Putamen (tissue), 1 donor: ENCODE data around the gene IFIT1B.
A peak's percentile ranks its signal among the peaks of the same experiment; 100 is the strongest.
"Not testable (repeated sequence)": the region's sequence is repeated elsewhere in the genome, so short reads cannot be mapped to it uniquely, and the experiment has no call there.

Experiments
- DNase-seq: peaks from one replicate; pipeline ENCODE4 v3.0.0-alpha.2; 2016; ENCODE audit warnings: low spot score

The IFIT1B gene

DNA sequence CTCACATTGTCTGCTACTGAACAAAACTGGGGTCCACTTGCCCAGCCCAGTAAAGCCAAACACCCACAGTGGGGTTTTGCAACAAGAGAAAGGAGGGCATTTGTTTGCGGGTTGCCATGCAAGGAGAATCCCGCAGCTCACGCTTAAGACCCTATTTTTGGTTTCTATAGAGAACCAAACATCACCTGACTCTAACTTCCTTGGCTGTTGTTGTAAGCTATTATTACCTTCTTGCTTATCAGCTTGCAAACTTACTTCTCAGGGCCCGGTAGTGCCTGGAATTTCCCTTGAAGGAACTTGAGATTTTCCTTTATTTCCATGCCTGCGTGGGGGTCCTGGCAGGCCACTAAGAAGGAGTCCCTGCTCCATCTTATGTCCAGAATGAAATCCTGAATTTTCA, 29.4 kb upstream of the IFIT1B start:
- no peak for DNase-seq

DNA sequence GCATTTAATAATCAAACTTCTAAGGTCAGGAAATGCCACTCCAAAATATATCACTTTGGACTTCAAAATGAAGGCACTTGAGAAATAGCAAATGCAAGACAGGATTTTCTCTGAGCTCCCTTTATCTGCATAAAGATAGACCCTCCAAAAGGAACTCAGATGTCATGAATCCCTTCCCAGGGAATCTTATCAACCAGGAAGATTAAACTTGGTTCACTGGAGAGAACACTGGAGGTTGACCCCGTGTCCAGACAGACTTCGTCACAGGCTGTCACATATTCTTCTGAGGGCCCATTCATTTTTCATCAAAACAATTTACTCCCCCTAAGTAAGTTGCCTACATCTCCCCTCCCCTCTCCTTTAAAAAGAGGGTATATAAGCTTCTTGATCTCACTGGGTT, 28.9 kb upstream of the IFIT1B start:
- no peak for DNase-seq

DNA sequence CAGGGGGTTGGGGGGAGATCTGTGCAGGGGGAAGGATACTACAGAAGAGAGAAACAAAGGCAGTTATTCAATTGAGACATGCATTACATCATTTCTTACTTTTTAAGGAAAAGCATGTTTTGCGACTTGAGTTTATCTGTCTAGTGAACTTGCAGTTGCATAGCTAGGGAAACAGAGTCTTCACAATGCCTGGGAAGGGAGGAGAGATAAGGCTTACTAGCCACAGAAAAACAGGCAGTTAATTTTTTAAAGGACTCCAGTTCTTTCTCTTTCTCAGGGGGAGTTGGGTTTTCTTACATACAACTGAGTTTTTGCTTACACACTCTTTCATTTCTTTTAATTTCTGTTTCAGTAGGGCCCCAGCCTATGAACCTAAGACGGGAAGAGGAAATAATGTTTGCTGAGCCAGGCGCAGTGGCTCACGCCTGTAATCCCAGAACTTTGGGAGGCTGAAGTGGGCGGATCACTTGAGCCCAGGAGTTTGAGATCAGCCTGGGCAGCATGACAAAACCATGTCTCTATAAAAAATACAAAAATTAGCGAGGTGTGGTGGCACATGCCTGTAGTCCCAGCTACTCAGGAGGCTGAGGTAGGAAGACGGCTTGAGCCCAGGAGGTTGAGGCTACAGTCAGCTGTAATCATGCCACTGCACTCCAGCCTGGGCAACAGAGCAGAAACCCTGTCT, 27.1 kb upstream of the IFIT1B start:
- not testable (repeated sequence) for DNase-seq

DNA sequence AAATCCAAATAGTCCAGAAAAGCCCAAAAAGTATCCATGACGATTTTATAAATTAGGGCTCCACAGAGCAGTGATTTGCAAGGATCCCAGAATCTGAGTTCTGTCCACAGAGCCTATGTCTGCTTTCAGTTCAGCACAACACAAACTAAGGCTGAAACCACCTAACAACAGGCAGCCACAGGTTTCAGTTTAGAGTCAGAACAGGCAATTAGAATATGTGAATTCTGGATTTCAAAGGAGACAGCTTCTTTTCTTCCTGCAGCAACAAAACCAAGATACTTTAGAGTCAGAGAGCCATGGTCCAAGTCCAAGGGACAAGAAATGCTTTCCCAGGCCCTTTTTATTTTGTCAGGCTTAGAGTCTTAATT, 26.5 kb upstream of the IFIT1B start:
- no peak for DNase-seq

DNA sequence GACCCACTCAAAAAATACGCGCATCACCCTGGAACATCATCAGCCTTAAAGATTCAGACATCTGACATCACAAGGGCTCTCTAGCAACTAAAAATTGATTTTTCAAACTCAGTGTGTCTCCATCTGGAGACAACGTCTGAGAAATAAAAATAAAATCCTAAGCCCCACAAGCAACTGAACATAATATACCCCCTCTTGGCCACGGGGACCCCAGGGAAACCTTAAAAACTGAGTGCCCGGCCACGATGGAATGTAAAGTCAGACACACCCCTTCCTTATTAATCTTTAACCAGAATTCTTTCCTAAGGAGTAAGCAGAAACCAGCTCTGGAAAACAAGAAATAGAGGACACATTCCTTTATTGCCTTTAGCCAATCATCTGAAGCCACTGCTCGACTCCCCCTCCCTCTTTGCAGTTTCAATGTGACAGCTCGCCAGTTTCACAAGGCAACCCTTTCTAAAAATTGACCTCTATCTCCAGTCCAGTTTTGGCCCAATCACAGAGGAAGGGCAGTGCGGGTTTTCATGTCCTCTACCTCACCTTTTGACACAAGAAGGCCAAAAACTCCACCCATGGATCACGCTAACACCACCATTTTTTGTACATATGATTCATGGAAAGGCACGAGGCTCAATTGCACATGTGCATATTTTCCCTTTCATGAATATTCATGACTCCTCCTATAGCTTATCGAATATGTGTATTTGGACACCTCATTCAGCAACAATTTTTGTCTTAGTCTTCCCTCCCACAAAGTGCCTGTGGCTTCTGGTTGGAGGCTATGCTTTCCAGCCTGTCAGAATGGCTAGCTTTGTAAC, 25.9 kb upstream of the IFIT1B start:
- no peak for DNase-seq

DNA sequence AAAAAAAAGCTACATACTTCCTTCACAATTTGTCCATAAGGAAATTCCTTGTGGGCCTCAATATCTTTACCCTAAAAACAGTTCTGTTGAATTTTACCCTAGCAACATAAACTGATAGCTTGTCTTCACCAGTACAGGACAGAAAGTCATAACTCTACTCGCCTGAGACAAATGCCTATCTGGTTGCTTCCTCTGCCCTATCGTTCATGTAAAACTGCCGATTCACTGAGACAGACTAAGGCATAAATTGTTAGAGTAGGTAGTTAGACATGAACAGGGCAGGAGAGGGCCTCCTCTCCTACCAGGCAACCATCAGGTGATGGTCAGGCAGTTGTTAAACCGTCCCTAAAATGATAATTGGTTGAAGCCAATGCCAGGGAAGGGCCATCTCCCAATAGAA, 25.1 kb upstream of the IFIT1B start:
- no peak for DNase-seq

DNA sequence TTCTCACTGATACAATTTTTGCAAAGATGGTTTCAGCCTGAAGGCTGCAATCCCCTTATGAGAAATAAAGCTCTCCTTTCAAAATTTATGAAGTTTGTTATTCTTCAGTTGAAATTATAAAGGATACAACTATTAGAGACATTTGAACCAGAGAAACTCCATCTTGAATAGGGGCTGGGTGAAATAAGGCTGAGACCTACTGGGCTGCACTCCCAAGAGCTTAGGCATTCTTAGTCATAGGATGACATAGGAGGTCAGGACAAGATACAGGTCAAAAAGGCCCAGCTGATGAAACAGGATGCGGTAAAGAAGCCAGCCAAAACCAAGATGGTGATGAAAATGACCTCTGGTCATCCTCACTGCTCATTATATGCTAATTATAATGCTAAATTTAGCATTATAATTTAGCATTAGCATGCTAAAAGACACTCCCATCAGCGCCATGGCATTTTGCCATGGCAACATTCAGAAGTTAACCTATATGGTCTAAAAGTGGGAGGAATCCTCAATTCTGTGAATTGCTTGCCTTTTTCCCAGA, 22.4 kb upstream of the IFIT1B start:
- DNase-seq, result no peak

DNA sequence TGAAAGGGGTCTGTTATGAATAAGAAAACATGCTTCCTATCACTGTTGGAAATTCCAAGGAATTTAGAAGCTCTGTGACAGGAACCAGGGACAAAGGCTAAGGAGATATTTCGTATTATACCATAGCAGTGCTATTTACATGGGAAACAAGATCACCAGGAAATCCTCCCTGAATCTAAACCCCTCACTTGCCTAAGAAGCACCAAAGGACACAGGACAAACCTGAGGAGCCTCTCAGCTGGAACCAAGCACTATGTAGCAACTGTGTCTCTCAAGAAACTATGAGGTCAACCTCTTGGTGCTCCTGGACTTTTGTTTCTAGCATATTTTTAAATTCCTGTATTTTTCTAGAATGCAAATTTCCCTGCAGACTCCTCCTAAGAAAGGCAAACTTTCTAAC, 20.8 kb upstream of the IFIT1B start:
- DNase-seq, result no peak

DNA sequence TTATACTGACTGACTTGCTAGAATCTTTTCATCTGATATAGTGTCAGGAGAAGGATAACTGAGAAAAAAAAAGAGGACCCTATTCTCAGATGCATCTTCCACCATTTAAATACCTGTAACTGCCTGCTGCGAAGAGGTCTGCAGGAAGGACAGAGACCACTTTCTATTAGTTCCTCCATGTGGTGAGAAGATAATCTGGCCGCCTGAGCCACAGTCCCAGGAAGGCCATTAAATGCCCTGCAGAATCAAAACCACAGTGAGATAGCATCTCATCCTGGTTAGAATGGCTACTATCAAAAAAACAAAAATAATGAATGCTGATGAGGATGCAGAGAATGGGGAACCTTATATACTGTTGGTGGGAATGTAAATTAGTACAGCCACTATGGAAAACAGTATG, 19.9 kb upstream of the IFIT1B start:
- no peak for DNase-seq

DNA sequence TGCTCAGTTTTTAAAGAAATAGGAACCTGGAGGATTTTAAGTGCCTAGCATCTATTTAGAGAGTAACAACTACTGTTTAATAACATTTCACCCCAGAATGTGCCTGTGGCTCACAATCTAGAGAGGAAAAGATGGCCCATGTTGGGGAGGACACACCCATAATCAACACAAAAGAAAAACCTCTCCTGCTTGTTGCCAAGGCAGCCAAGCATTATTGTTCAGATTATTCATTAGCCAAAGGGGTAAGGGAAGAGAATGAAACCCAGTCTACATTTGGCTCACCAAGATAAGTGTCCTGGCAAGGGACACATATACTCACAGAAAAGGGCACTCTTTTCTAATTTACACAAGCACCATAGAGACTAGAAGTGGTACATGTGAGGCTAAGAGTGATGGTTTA, 17.7 kb upstream of the IFIT1B start:
- no peak for DNase-seq

DNA sequence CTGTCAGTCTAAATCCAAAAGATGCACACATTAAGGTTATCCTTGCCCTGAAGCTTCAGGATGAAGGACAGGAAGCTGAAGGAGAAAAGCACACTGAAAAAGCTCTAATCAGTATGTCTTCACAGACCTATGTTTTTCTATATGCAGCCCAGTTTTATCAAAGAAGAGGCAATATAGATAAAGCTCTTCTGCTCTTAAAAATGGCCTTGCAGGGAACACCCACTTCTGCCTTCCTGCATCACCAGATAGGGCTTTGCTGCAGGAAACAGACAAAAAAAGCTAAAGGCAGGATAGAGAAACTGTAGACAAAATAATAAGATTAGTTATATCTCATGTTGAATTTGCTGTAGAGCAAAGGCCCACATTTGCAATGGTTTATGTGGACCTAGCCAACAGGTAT, 14.9 kb upstream of the IFIT1B start:
- no peak for DNase-seq

DNA sequence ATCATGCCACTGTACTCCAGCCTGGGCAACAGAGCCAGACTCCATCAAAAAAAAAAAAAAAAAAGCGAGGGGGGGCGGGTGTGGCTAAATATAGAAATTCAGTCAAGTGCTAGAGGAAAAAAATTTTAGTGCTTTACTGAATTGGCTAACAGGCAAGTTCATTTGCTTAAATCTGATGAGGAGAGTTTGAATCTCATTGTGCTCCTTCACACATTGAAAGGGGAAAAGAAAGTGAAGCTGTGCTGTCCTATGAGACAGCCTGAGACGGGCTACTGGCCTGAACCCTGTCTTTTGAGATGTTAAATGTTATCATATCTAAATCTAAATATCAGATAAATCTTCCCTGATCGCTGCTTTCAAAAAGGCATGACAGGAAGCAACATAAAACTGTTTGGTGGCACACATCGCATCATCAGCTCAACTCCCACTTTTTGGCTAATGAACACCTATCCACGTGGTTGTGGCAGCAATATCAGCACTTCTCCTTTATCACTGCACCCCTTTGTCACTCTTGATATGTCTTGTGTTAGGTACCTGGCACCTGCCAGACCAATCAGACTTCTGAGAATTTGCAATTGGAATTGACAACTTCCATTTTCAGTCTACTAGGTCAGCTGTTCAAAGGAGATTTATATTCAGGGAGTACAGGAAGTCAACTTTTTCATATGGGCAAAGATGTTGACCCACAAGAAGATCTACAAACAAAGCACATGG, 14.0 kb upstream of the IFIT1B start:
- no peak for DNase-seq

DNA sequence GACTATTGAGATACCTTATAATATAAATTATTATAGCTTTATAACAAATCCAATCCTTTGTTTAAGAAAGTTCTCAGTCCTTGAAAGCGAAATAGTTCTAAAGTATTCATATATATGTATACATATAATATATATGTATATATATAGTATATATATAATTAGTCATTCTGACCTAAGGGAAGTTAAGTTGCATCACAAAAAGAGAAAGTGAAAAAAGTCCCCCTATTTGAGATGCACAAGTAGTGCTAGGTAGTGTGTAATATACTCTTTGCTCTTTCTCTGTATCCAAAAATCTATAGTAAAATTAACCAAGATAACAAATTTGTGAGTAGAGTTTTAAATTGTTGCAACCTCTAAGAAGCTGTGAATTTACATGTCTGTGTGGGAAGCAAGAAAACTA, 13.3 kb upstream of the IFIT1B start:
- DNase-seq, result no peak

DNA sequence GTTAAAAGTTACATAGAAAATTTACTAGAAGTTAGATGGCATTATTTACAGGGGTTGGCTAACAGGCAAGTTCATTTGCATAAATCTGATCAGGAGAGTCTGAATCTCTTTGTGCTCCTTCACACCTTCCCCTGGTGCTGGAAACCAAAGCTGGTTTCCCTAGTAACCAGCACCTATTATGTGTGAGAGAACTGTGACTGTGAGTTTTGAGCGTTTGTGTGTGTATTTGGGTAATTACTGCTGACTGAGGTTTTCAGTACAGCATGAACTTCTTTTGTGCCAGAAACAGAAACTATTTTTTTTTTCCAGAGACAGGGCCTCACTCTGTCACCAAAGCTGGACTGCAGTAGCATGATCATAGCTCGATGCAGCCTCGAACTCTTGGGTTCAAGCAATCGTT, 10.3 kb upstream of the IFIT1B start:
- no peak for DNase-seq

DNA sequence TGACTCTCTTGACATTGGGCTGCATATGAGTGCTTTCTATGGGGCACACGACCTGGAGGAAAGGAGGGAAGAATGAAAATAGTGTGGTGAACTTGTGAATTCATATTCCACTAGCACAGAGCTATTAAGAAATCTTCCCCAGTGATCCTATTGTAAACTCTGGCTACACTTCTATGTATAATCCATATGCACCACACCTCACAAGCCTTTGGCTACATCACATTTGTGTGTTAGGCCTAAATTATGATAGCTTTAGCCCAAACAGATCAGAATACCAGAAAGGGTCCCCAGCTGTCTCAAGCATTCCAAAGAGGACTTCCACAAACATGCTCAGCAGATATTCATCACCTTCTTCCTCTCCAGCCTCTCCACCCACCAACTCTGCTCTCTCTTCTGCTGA, 9.7 kb upstream of the IFIT1B start:
- no peak for DNase-seq

DNA sequence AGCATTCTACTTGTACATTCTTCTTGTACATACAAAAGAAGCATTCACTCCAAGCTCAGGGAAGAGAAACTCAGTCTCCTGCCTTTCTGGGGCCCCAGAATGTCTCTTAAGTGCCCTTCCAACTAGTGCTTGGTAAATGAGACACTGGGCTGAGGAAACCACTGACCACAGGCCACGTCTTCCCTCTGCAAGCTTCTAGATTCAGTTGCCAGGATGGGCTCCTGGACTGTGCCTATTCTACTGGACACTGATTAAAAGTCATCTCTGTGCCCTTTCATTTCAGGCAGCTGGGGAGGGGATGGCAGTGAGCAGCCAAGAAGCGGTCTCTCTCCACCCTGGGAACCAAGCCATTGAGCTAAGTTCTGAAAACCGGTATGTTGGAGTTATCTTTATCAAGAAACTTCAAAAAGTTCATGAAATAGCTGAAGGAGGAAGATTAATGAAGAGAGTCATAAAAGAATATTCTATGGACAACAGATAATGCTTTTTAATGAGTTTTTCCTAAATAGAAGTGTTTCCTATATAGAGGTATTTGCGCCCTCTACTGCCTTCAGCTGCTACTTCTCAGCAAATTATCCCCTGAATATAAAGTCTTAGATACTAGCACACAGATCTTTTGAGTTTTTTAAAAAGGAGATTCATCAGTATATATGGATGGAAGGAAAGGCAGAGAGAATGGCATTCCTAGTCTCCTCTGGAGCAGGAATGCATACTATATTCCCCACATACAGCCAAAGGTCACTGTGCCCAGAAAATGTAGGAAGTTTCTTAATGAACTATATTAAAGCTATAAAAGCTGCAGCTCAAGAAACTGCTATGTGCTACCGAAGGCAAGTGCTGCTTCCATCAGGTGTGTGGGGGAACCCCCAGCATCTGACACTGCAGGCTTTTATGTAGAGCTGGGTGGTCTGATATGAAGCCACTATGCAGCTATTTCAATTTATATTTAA, 8.4 kb upstream of the IFIT1B start:
- DNase-seq, result no peak

DNA sequence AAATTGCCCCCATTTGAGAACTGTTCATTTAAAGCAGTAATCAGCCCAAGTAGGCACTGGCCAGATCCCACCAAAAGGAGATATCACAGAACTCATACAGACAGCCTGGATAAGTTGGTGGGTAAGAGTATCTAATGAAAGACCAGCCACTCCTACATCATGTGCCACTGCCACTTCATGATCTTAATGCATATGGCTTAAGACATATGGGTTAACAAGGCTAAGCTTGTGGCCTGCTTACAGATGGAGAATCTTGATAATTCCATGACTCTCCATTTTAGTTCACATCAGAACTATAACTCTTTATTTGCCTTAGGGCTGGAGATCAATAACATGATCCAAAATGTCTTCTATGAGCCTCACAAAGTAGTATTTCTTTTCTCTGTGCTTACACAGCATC, 6.8 kb upstream of the IFIT1B start:
- no peak for DNase-seq

DNA sequence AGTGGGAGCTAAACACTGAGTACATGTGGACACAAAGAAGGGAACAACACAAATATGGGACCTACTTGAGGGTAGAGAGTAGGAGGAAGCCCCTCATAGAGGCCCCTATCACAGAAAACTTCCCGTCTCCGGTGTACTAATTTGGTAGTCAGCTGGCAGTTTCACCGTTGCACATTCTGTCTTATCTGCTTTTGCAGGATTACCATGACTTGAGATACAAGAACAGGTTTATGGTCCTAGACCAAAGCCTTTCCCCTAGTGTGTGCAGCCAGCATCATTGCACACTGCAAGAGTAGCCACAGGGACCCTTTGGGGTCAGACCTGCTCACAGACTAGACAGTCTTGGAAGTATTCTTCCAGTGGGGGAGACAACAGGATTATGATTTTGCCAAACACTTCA, 5.9 kb upstream of the IFIT1B start:
- DNase-seq, result no peak

DNA sequence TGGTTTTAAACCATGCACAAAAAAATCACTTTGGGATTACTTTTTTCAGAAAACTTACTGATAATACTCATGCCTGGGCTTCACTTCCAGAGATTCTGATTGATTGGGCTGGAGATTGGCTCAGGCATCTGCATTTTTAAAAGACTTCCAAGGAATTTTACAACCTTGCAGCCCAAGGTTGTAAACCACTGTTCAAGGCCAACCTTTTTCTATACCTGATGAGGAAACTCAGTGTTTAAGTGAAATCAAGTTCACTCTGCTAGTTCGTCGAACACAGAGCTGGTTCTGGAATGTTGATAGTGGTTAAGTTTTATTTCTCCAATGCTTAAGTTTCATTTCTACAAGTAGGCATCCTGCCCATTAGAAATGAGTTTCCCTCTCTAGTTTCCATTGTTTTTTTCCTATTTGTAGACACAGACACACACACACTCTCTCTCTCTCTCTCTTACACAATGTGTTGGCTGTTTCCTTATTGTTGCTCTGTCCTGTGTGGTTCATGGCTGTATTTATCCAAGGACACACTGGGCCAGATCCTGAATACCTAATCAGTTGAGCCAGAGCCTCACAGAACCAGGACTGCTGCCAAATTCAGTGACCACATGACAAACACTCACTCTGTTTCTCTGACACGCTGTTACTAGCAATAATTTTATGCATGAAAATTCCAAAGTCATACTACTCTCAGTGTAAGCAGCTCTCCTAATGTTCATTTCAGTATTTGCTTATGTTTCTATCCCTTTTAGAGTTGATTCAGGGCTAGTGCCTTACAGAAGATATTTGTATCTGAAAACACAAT, 3.7 kb upstream of the IFIT1B start:
- DNase-seq, result peak; percentile 97

DNA sequence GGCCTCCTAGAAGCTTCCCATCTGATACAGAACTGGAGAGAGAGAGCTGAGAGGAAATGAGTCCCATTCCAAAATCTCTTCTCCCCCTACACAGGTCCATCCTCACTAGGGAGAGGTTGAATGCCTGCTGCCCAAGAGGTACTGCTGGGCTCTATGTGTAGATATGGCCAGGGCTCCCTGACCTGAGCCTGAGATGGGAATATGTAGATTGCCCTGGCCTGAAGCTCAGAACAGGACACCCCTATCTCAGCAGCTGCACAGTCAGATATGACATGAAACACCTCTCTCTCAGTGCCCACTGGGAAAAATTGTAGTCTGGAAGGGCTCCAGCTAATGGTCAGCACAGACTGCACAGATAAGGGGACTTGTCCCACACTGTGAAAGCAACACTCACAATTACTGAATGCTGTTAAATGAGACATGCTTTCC, 3.1 kb upstream of the IFIT1B start:
- DNase-seq, result no peak

DNA sequence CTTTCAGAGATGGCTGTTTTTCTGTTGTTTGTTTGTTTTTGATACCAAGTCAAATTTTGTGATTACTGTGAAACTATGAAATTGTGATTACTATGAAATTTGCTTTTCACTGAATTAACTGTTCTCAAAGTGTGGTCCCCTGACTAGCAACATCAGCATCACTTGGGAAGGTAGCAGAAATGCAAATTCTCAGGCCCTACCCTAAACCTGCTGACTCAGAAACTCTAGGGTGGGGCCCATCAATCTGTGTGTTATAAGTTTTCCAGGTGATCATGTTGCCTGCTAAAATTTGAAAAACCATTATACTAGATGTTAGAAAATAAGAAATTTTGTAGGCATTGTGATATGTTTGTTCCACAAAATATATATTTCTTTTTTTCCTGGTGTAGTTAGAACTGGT, 1.2 kb downstream of the IFIT1B start:
- no peak for DNase-seq
